SJSA1 (cell line): Measurements from ENCODE around the gene AMOTL1. TPM values are rescaled to one million over a fixed set of nuclear protein-coding genes. Genes with fewer than 3 reads are reported as not detected.

Experiments used
- DNase-seq, 2 experiments: peaks; one replicate each; pipeline ENCODE4 v3.0.0-alpha.2; 2015 to 2020; ENCODE audit warnings: low spot score in 2 of 2, low read depth in 1 of 2
- H3K27ac ChIP-seq: fragments of 250-450 bp; sonication (Bioruptor Pico); 2 replicates; pipeline ENCODE4 v1.5.1; 2020; ENCODE audit warnings: mild to moderate bottlenecking, moderate library complexity
- H3K27me3 ChIP-seq: fragments of 250-450 bp; sonication (Bioruptor Pico); replicated peaks from 2 replicates; pipeline ENCODE4 v1.5.1; 2020; ENCODE audit warnings: mild to moderate bottlenecking, moderate library complexity
- H3K36me3 ChIP-seq: fragments of 250-450 bp; sonication (Bioruptor Pico); 2 replicates; pipeline ENCODE4 v1.5.1; 2020; ENCODE audit warnings: mild to moderate bottlenecking
- H3K4me1 ChIP-seq: fragments of 250-450 bp; sonication (Bioruptor Pico); replicated peaks from 2 replicates; pipeline ENCODE4 v1.6.1; 2021; ENCODE audit warnings: mild to moderate bottlenecking
- H3K4me3 ChIP-seq: fragments of 250-450 bp; sonication (Bioruptor Pico); 2 replicates; pipeline ENCODE4 v1.5.1; 2020; ENCODE audit warnings: mild to moderate bottlenecking
- H3K9me3 ChIP-seq: fragments of 250-450 bp; sonication (Bioruptor Pico); replicated peaks from 2 replicates; pipeline ENCODE4 v1.5.1; 2020; ENCODE audit warnings: mild to moderate bottlenecking
- total RNA-seq: library from RNA; depleted of rRNA; stranded (reverse); fragments of >200 nt; shearing (Covaris generic); gene quantifications from 2 replicates; pipeline ENCODE4 v1.2.3, GENCODE V29; 2014

AMOTL1 gene
- total RNA-seq, 1 experiment from 2014 or later: 14.8 TPM

DNA sequence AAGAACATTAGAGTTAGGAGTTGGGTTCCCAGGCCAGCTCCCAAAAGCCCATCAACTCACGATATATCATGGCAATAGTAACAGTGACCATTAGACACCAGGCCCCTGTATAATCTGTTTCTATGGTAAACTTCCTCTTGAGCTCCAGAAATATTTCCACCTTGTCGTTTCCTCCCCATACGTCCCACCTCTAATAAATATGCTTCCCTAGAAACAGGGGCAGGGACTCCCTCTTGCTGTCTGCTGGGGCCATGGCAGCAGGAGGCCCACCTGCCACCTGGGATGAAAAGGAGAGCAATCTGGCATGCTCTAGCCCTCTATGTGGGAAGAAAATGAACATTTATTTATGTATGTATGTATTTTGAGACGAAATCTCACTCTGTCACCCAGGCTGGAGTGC, 32.2 kb upstream of the AMOTL1 start:
- Histone ChIP-seq H3K4me1 (peaks cover 75% of the 10 kb centered on the region), H3K4me3 (no peak overlapping the region), H3K9me3 (no peaks in the 10 kb centered on the region), H3K36me3 (no peaks in the 10 kb centered on the region), H3K27me3 (no peaks in the 10 kb centered on the region), H3K27ac (no peak overlapping the region)
- no peak for DNase-seq

DNA sequence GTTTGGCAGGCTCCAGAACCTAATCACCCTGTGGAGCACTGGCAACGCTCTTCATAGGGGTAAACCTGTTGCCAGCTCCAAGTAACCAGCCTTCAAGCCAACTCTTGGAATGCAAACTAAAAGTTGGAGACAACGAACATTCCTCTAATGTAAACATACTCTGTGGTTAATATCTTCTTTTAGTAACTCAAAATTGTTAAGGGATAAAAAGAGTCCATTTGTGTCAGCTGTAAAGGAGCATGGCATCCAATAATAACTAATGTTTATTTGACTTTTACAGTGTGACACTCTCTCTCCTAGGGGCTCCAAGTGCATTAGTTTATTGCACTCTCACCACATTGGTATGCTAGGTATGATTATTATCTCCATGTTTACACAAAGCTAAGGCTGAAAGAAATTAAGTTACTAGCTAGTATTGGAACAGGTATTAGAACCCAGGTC, 31.0 kb upstream of the AMOTL1 start:
- peaks cover 70% of the 10 kb centered on the region for H3K4me1 ChIP-seq
- H3K9me3 ChIP-seq: no peaks in the 10 kb centered on the region
- H3K36me3 ChIP-seq: no peaks in the 10 kb centered on the region
- no peak overlapping the region for H3K4me3 ChIP-seq
- peak overlapping the region; percentile 83 for H3K27ac ChIP-seq
- no peaks in the 10 kb centered on the region for H3K27me3 ChIP-seq
- DNase-seq: peak in 1 of 2 experiments; percentile 80

GRCh38 chr11:94738746-94739145, 29.4 kb upstream of the AMOTL1 start:
- DNase-seq: no peak

DNA sequence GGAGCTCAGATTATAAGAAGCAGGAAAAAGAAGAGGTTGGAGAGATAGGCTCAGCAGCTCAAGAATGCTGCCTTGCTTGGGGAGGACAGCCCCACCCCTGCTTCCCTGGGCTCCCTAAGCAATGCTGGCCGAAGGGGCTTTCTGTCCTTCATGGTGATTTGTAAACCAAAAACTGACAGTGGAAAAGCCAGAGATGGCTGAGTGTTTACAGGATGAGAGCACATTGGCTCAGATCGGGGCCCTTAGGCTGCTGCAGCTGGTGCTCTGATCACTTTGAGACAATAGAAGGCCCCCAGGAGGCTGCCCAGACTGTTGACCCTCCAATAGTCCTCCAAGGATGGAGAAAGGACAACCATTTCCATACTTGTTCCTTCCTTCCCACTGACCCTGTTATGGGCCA, 28.8 kb upstream of the AMOTL1 start:
- DNase-seq: no peak
- Histone ChIP-seq H3K4me3 (no peak overlapping the region), H3K9me3 (no peaks in the 10 kb centered on the region), H3K36me3 (no peaks in the 10 kb centered on the region), H3K27me3 (no peaks in the 10 kb centered on the region), H3K4me1 (peaks cover 51% of the 10 kb centered on the region), H3K27ac (no peak overlapping the region)

More at GRCh38 chr11:94738746-94739145, 29.4 kb upstream of the AMOTL1 start:
- peaks cover 55% of the 10 kb centered on the region for H3K4me1 ChIP-seq
- no peaks in the 10 kb centered on the region for H3K27me3 ChIP-seq
- peak overlapping the region; percentile 83; the same call in 1 of the 2 replicates for H3K27ac ChIP-seq
- no peaks in the 10 kb centered on the region for H3K9me3 ChIP-seq
- H3K36me3 ChIP-seq: no peaks in the 10 kb centered on the region
- no peak overlapping the region for H3K4me3 ChIP-seq

GRCh38 chr11:94740083-94741021, 27.8 kb upstream of the AMOTL1 start:
- no peaks in the 10 kb centered on the region for H3K9me3 ChIP-seq
- no peak overlapping the region; the same call in 1 of the 2 replicates for H3K27ac ChIP-seq
- peaks cover 43% of the 10 kb centered on the region for H3K4me1 ChIP-seq
- peak; percentile 23 to 41 for DNase-seq
- peak overlapping the region; percentile 50 for H3K4me3 ChIP-seq
- no peaks in the 10 kb centered on the region for H3K36me3 ChIP-seq
- no peaks in the 10 kb centered on the region for H3K27me3 ChIP-seq

GRCh38 chr11:94741022-94741679, 27.0 kb upstream of the AMOTL1 start:
- peak in 1 of 2 experiments; percentile 42 for DNase-seq

GRCh38 chr11:94742665-94743064, 25.5 kb upstream of the AMOTL1 start:
- H3K27ac ChIP-seq: no peak overlapping the region
- no peaks in the 10 kb centered on the region for H3K9me3 ChIP-seq
- H3K36me3 ChIP-seq: no peaks in the 10 kb centered on the region
- no peaks in the 10 kb centered on the region for H3K27me3 ChIP-seq
- no peak overlapping the region for H3K4me3 ChIP-seq
- H3K4me1 ChIP-seq: peaks cover 41% of the 10 kb centered on the region
- no peak for DNase-seq

More at GRCh38 chr11:94741022-94741679, 27.0 kb upstream of the AMOTL1 start:
- H3K27ac ChIP-seq: no peak overlapping the region; the same call in 1 of the 2 replicates
- H3K9me3 ChIP-seq: no peaks in the 10 kb centered on the region
- H3K36me3 ChIP-seq: no peaks in the 10 kb centered on the region
- peaks cover 41% of the 10 kb centered on the region for H3K4me1 ChIP-seq
- no peaks in the 10 kb centered on the region for H3K27me3 ChIP-seq
- H3K4me3 ChIP-seq: peak overlapping the region; percentile 50

DNA sequence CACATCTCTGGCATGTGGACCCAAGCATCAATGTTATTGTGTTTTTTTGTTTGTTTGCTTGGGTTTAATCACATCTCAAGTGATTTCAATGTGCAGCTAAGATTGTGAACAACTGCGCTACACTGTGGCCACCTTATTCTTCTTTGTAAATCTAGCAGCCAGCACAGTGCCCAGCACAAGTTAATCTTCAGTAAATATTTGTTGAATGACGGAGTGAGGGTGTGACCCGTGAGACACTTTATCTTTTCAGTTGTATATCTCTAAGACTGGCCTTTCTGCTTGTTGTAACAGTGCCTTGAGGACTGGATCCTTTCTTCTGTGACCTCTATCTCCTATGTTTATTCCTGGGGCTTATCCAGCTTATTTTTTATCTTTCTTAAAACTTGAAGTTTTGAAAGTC, 21.4 kb upstream of the AMOTL1 start:
- Histone ChIP-seq H3K4me3 (no peak overlapping the region), H3K27me3 (no peaks in the 10 kb centered on the region), H3K9me3 (no peaks in the 10 kb centered on the region), H3K36me3 (no peaks in the 10 kb centered on the region), H3K27ac (peak overlapping the region; percentile 74), H3K4me1 (peaks cover 19% of the 10 kb centered on the region)
- DNase-seq: peak in 1 of 2 experiments; percentile 53

GRCh38 chr11:94747146-94747545, 21.0 kb upstream of the AMOTL1 start:
- Histone ChIP-seq H3K9me3 (no peaks in the 10 kb centered on the region), H3K36me3 (no peaks in the 10 kb centered on the region), H3K4me1 (peaks cover 24% of the 10 kb centered on the region), H3K27ac (peak overlapping the region; percentile 74), H3K4me3 (no peak overlapping the region), H3K27me3 (no peaks in the 10 kb centered on the region)
- DNase-seq: no peak

DNA sequence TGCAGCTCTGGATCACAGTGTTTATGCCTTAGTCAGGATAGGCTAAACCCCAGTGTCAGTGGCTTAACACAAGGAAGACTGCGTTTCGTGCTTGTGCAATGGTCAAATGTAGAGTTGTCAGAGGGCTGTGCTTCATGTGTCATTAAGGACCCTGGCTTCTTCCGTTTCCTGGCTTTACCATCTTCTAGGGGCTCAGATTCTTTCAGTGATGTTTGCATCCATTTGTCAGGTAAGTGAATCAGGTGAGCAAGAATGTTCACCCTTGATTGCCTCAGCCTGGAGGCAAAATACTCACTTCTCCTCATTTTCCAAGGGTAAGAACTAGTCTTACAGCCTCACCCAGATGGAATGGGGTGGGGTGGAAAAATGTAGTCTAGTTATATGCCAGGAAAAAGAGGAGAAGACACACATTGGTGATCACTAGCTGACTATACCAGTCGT, 20.5 kb upstream of the AMOTL1 start:
- no peak overlapping the region for H3K4me3 ChIP-seq
- H3K27ac ChIP-seq: peak overlapping the region; percentile 74; the same call in 1 of the 2 replicates
- no peaks in the 10 kb centered on the region for H3K27me3 ChIP-seq
- H3K9me3 ChIP-seq: no peaks in the 10 kb centered on the region
- DNase-seq: no peak
- H3K4me1 ChIP-seq: peaks cover 26% of the 10 kb centered on the region
- no peaks in the 10 kb centered on the region for H3K36me3 ChIP-seq

- no peak overlapping the region for H3K4me3 ChIP-seq
- no peaks in the 10 kb centered on the region for H3K9me3 ChIP-seq
- no peaks in the 10 kb centered on the region for H3K27me3 ChIP-seq
- H3K27ac ChIP-seq: no peak overlapping the region
- H3K36me3 ChIP-seq: no peaks in the 10 kb centered on the region
- H3K4me1 ChIP-seq: peaks cover 26% of the 10 kb centered on the region
- DNase-seq: no peak
These were observed 18.8 kb upstream of the AMOTL1 start for GRCh38 chr11:94749369-94749768.

GRCh38 chr11:94750319-94751217, 17.6 kb upstream of the AMOTL1 start:
- Histone ChIP-seq H3K27me3 (no peaks in the 10 kb centered on the region), H3K36me3 (no peaks in the 10 kb centered on the region), H3K9me3 (no peaks in the 10 kb centered on the region), H3K27ac (no peak overlapping the region), H3K4me3 (no peak overlapping the region), H3K4me1 (peaks cover 26% of the 10 kb centered on the region)
- no peak for DNase-seq

GRCh38 chr11:94751218-94751609, 16.9 kb upstream of the AMOTL1 start:
- H3K4me1 ChIP-seq: peaks cover 25% of the 10 kb centered on the region
- H3K27me3 ChIP-seq: no peaks in the 10 kb centered on the region
- no peaks in the 10 kb centered on the region for H3K36me3 ChIP-seq
- no peaks in the 10 kb centered on the region for H3K9me3 ChIP-seq
- H3K27ac ChIP-seq: no peak overlapping the region
- H3K4me3 ChIP-seq: no peak overlapping the region
- DNase-seq: no peak
